Measurements from ENCODE around the gene TPO. TPM values are rescaled to one million over a fixed set of nuclear protein-coding genes. Genes with fewer than 3 reads are reported as not detected.

Gene TPO
- total RNA-seq, 3 donors from 2014 or later: 5.1 to 21.0 (median 15.1) TPM

GRCh38 chr2:1499033-1499795 is 86.0 kb downstream of the TPO start:
- no peaks in the 10 kb centered on the region for H3K4me1 ChIP-seq
- no peak overlapping the region for H3K4me3 ChIP-seq
- H3K27ac ChIP-seq: no peak overlapping the region
- intact Hi-C loops (cut with DNase I; ENCODE audit: low total_unique reads): no loop called here
- TF ChIP-seq POLR2A (IDR thresholded peaks at IDR 0.05) (no peak), CTCF (IDR thresholded peaks at IDR 0.05) (no peak), POLR2AphosphoS5 (IDR thresholded peaks at IDR 0.05) (no peak)
- DNase-seq (ENCODE audit: low spot score in 2 of 2): peak in 1 of 2 donors; percentile 19
- no peaks in the 10 kb centered on the region for H3K27me3 ChIP-seq
- no peaks in the 10 kb centered on the region for H3K36me3 ChIP-seq
- no peaks in the 10 kb centered on the region for H3K9me3 ChIP-seq

GRCh38 chr2:1501038-1501851 is 88.0 kb downstream of the TPO start:
- DNase-seq (ENCODE audit: low spot score in 2 of 2): no peak

GRCh38 chr2:1501991-1502390 is 88.7 kb downstream of the TPO start:
- no peaks in the 10 kb centered on the region for H3K36me3 ChIP-seq
- no peak overlapping the region for H3K4me3 ChIP-seq
- no peaks in the 10 kb centered on the region for H3K9me3 ChIP-seq
- no peaks in the 10 kb centered on the region for H3K4me1 ChIP-seq
- TF ChIP-seq POLR2AphosphoS5 (IDR thresholded peaks at IDR 0.05): no peak
- TF ChIP-seq CTCF (IDR thresholded peaks at IDR 0.05): no peak
- no peak overlapping the region for H3K27ac ChIP-seq
- no peaks in the 10 kb centered on the region for H3K27me3 ChIP-seq
- intact Hi-C loops (cut with DNase I; ENCODE audit: low total_unique reads): no loop called here
- no peak for DNase-seq (ENCODE audit: low spot score in 2 of 2)

More at GRCh38 chr2:1501038-1501851, 88.0 kb downstream of the TPO start:
- H3K27ac ChIP-seq: no peak overlapping the region
- no peaks in the 10 kb centered on the region for H3K4me1 ChIP-seq
- intact Hi-C loops (cut with DNase I; ENCODE audit: low total_unique reads): no loop called here
- H3K9me3 ChIP-seq: no peaks in the 10 kb centered on the region
- TF ChIP-seq POLR2AphosphoS5 (IDR thresholded peaks at IDR 0.05): no peak
- no peak for TF ChIP-seq POLR2A (IDR thresholded peaks at IDR 0.05)
- no peak for TF ChIP-seq CTCF (IDR thresholded peaks at IDR 0.05)
- no peaks in the 10 kb centered on the region for H3K27me3 ChIP-seq
- H3K36me3 ChIP-seq: no peaks in the 10 kb centered on the region
- no peak overlapping the region for H3K4me3 ChIP-seq

GRCh38 chr2:1502891-1503304 is 89.6 kb downstream of the TPO start:
- H3K36me3 ChIP-seq: no peaks in the 10 kb centered on the region
- DNase-seq (ENCODE audit: low spot score in 2 of 2): no peak
- intact Hi-C loops (cut with DNase I; ENCODE audit: low total_unique reads): no loop called here

More at GRCh38 chr2:1502891-1503304, 89.6 kb downstream of the TPO start:
- no peak for TF ChIP-seq CTCF (IDR thresholded peaks at IDR 0.05)
- no peak for TF ChIP-seq POLR2A (IDR thresholded peaks at IDR 0.05)
- no peak for TF ChIP-seq POLR2AphosphoS5 (IDR thresholded peaks at IDR 0.05)
- Histone ChIP-seq H3K9me3 (no peaks in the 10 kb centered on the region), H3K27me3 (no peaks in the 10 kb centered on the region), H3K27ac (no peak overlapping the region), H3K4me3 (no peak overlapping the region), H3K4me1 (no peaks in the 10 kb centered on the region)
